DND-41 (cell line): ENCODE data around the gene PRND.

Experiments used
- CTCF ChIP-seq: IDR thresholded peaks from 2 replicates; pipeline ENCODE4 v1.5.1; 2012; ENCODE audit warnings: borderline replicate concordance, low read length, moderate library complexity, mild to moderate bottlenecking; ENCODE audit not compliant: poor library complexity, severe bottlenecking; ENCODE audit errors: extremely low read depth
- EZH2 ChIP-seq: IDR thresholded peaks from 3 replicates; pipeline ENCODE4 v1.6.1; 2012; ENCODE audit warnings: borderline replicate concordance, low read depth, mild to moderate bottlenecking, moderate library complexity, low read length, inconsistent platforms; ENCODE audit not compliant: severe bottlenecking

- TF ChIP-seq CTCF (no peak), EZH2 (no peak)
Measured at GRCh38 chr20:4674672-4675071, 47.0 kb upstream of the PRND start.
